Vagina (tissue), 2 donors: ENCODE results near the gene MKNK1. TPM values are rescaled to one million over a fixed set of nuclear protein-coding genes. Genes with fewer than 3 reads are reported as not detected.

ENCODE experiments used
- DNase-seq, 2 donors: peaks; one replicate each; pipeline ENCODE4 v3.0.0-alpha.2; 2017; ENCODE audit errors: extremely low spot score in 2 of 2
- H3K27ac ChIP-seq: fragments of 200-600 bp; sonication (generic); one replicate; pipeline ENCODE4 v1.5.1; 2019
- H3K27me3 ChIP-seq: fragments of 200-600 bp; sonication (generic); one replicate; pipeline ENCODE4 v1.5.1; 2019
- H3K36me3 ChIP-seq, 2 donors: fragments of 200-600 bp; sonication (generic); one replicate each; pipeline ENCODE4 v1.5.1; 2017 to 2019
- H3K4me1 ChIP-seq: fragments of 200-600 bp; sonication (generic); one replicate; pipeline ENCODE4 v1.5.1; 2019
- H3K4me3 ChIP-seq, 2 donors: fragments of 200-600 bp; sonication (generic); 1 replicate in 1 of 2; 2 replicates in 1 of 2; pipeline ENCODE4 v1.5.1; 2016 to 2019
- H3K9me3 ChIP-seq: fragments of 200-600 bp; sonication (generic); one replicate; pipeline ENCODE4 v1.5.1; 2019
- CTCF ChIP-seq, 3 experiments: fragments of 450-650 bp in 2 of 3; fragments of 200-600 bp in 1 of 3; sonication (generic) in 1 of 3; IDR thresholded peaks; one replicate each; pipeline ENCODE4 v1.5.1; 2017 to 2019; ENCODE audit warnings: antibody characterized with exemption in 3 of 3, mild to moderate bottlenecking in 2 of 3, moderate library complexity in 2 of 3
- POLR2A ChIP-seq, 2 donors: fragments of 450-650 bp; IDR thresholded peaks; one replicate each; pipeline ENCODE4 v1.6.1; 2017; ENCODE audit warnings: antibody characterized with exemption in 2 of 2, mild to moderate bottlenecking in 2 of 2, moderate library complexity in 2 of 2
- POLR2AphosphoS5 ChIP-seq, 2 donors: sonication (generic); formaldehyde crosslinking; IDR thresholded peaks; one replicate each; pipeline ENCODE4 v1.9.0; 2017; ENCODE audit warnings: antibody characterized with exemption in 2 of 2, mild to moderate bottlenecking in 2 of 2, low read depth in 1 of 2; ENCODE audit not compliant: insufficient read depth in 1 of 2
- intact Hi-C: fragments of 100-400 bp; cut with DNase I; formaldehyde crosslinking; loops from one replicate; pipeline ENCODE4 v1.15.1; 2023
- total RNA-seq: library from RNA; depleted of rRNA; stranded (reverse); fragments of >200 nt; gene quantifications from one replicate; pipeline ENCODE4 v1.2.3, GENCODE V29; 2016

The MKNK1 gene
- total RNA-seq, 1 donor from 2014 or later: 55.5 TPM

DNA sequence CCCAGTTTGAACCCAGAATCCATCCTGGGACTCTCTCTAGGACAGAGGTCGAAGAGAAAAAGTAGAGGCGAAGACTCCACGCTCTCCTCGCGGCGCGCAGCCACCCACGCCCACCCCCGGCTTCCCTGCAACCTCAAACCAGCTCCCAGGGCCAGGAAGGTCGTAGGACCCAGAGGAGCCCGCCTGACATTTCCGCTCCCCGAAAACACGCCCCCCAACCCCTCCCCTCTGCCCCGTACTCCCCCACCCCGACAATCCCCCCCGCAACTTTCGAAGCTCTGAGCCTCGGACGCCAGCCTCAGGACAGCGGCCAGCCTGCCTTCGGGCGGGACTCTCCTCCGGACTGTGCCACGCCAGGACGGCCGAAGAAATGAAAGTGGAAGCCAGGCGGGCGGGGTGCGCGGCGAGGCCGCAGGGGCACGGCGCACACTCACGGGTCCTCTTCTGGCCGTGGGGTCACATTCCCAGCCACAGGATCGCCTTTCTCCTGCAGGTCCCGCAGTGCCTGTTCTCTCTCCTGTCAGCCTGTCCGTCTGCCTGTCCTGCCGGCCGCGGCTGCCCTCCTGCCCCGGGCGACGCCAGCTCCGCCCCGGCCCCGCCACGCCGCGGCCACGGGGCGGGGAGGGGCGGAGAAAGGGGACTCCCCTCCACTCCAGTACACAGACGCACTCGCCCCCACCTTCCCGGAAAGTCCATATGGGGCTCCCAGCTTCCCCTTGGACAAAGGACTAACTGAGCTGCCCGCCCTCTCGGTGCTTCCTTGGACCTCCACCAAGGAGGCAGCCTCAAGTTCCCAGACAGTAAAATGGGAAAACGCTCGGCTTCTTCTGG, 12.4 kb upstream of the MKNK1 start, which contains the start of gene MOB3C:
MOB3C (minus strand) TSS at position 535 of the 831 bp plus-strand sequence. CDS start 3,490 bp downstream, outside the sequence.
- Histone ChIP-seq H3K9me3 (no peaks in the 10 kb centered on the region), H3K36me3 (no peaks in the 10 kb centered on the region), H3K27me3 (no peaks in the 10 kb centered on the region), H3K4me1 (peaks cover 61% of the 10 kb centered on the region), H3K4me3 (peak within 1 kb of the TSS; percentile 77 to 79), H3K27ac (peak within 1 kb of the TSS; percentile 92)
- peak in 1 of 2 donors; percentile 95 for DNase-seq
- TF ChIP-seq CTCF (IDR thresholded peaks at IDR 0.05): no peak
- peak; percentile 30 to 76 for TF ChIP-seq POLR2AphosphoS5 (IDR thresholded peaks at IDR 0.05; ENCODE audit: insufficient read depth in 1 of 2, low read depth in 1 of 2)
- peak in 1 of 2 donors; percentile 65 for TF ChIP-seq POLR2A (IDR thresholded peaks at IDR 0.05)
- intact Hi-C loops: loop anchor here (5.0 to 10.0 kb wide), 2 partner anchors 51 to 108 kb away; partner anchors contain the start of gene ATPAF1

- H3K27me3 ChIP-seq: no peaks in the 10 kb centered on the region
- peaks cover 61% of the 10 kb centered on the region for H3K4me1 ChIP-seq
- H3K9me3 ChIP-seq: no peaks in the 10 kb centered on the region
- peak overlapping the region; percentile 92 for H3K27ac ChIP-seq
- intact Hi-C loops: loop anchor here (5.0 to 10.0 kb wide), 2 partner anchors 52 to 109 kb away; partner anchors contain the start of gene ATPAF1
- no peak for DNase-seq
- H3K36me3 ChIP-seq: no peaks in the 10 kb centered on the region
- no peak for TF ChIP-seq POLR2A (IDR thresholded peaks at IDR 0.05)
- no peak for TF ChIP-seq CTCF (IDR thresholded peaks at IDR 0.05)
- no peak for TF ChIP-seq POLR2AphosphoS5 (IDR thresholded peaks at IDR 0.05; ENCODE audit: insufficient read depth in 1 of 2, low read depth in 1 of 2)
- H3K4me3 ChIP-seq: peak overlapping the region; percentile 77 to 79
Measured at GRCh38 chr1:46615735-46616134, 11.7 kb upstream of the MKNK1 start.

GRCh38 chr1:46615088-46615487, 11.0 kb upstream of the MKNK1 start:
- H3K4me1 ChIP-seq: peaks cover 65% of the 10 kb centered on the region
- intact Hi-C loops: loop anchor here (5.0 to 10.0 kb wide), 2 partner anchors 52 to 110 kb away; partner anchors contain the start of gene ATPAF1
- no peak for DNase-seq

DNA sequence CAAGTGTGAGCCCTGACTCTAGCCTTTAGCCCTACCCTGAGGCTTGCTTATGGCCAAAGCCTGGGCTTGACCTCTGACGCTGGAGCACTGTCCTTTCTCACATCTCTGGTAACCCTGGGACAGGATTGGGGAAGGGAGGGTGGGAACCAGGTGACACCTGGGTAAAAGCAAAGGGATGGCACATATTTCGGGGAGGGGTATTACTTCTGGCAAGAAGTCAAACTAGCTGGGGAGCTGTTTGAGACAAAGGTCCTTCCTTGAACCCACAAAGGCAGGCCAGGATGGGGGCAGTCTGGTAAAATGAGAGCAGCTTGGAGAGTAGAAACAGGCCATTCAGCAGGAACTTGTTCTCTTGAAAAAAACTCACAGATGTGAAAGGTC, 10.5 kb upstream of the MKNK1 start:
- DNase-seq: no peak
- no peaks in the 10 kb centered on the region for H3K9me3 ChIP-seq
- intact Hi-C loops: loop anchor here (10.0 kb wide), 1 partner anchor 110 kb away; no protein-coding TSS in a partner anchor
- no peaks in the 10 kb centered on the region for H3K27me3 ChIP-seq
- H3K4me3 ChIP-seq: no peak overlapping the region
- peaks cover 0 to 4% of the 10 kb centered on the region in 2 donors for H3K36me3 ChIP-seq
- peak overlapping the region; percentile 92 for H3K27ac ChIP-seq
- peaks cover 65% of the 10 kb centered on the region for H3K4me1 ChIP-seq
- TF ChIP-seq POLR2A (IDR thresholded peaks at IDR 0.05) (no peak), CTCF (IDR thresholded peaks at IDR 0.05) (no peak), POLR2AphosphoS5 (IDR thresholded peaks at IDR 0.05; ENCODE audit: insufficient read depth in 1 of 2, low read depth in 1 of 2) (no peak)

More at GRCh38 chr1:46615088-46615487, 11.0 kb upstream of the MKNK1 start:
- Histone ChIP-seq H3K27me3 (no peaks in the 10 kb centered on the region), H3K4me3 (peak overlapping the region; percentile 77 to 79), H3K27ac (peak overlapping the region; percentile 92), H3K9me3 (no peaks in the 10 kb centered on the region), H3K36me3 (no peaks in the 10 kb centered on the region)
- TF ChIP-seq POLR2A (IDR thresholded peaks at IDR 0.05) (no peak), POLR2AphosphoS5 (IDR thresholded peaks at IDR 0.05; ENCODE audit: insufficient read depth in 1 of 2, low read depth in 1 of 2) (no peak), CTCF (IDR thresholded peaks at IDR 0.05) (no peak)
